ENCODE data around the gene DAAM2. TPM values are rescaled to one million over a fixed set of nuclear protein-coding genes. Genes with fewer than 3 reads are reported as not detected.

The DAAM2 gene
- total RNA-seq, 4 donors from 2014 or later, result 25.9 to 84.0 (median 48.5) TPM

DNA sequence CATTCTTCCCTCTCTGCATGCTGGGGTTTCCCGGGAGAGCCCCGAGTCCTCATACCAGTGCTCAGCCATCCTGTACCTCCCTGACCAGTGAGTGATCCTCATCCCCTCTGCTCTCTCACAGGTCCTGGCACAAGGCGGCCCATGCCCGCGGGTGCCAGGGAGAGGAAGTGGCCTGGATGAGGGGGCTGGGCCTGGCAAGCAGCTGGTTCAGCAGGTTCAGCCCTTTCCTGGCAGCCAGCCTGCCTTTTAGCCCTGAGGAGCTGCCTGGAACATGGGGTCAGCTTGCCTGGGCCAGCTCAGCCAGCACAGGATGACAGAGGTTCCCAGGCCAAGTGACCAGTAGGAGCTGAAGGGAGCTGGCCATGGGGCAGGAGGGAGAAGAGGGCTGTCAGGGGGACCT is 131.2 kb downstream of the DAAM2 start:
- peak overlapping the region in 3 of 4 donors; percentile 63 to 99 (median 77) for H3K27ac ChIP-seq
- in situ Hi-C loops (cut with MboI; ENCODE audit: low sequenced_read_pairs in 4 of 4) (no loop called here), intact Hi-C loops (cut with DNase I; ENCODE audit: low total_unique reads) (no loop called here)
- no peaks in the 10 kb centered on the region for H3K9me3 ChIP-seq
- TF ChIP-seq, protein P1, sequence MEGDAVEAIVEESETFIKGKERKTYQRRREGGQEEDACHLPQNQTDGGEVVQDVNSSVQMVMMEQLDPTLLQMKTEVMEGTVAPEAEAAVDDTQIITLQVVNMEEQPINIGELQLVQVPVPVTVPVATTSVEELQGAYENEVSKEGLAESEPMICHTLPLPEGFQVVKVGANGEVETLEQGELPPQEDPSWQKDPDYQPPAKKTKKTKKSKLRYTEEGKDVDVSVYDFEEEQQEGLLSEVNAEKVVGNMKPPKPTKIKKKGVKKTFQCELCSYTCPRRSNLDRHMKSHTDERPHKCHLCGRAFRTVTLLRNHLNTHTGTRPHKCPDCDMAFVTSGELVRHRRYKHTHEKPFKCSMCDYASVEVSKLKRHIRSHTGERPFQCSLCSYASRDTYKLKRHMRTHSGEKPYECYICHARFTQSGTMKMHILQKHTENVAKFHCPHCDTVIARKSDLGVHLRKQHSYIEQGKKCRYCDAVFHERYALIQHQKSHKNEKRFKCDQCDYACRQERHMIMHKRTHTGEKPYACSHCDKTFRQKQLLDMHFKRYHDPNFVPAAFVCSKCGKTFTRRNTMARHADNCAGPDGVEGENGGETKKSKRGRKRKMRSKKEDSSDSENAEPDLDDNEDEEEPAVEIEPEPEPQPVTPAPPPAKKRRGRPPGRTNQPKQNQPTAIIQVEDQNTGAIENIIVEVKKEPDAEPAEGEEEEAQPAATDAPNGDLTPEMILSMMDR (IDR thresholded peaks at IDR 0.05 in 4 of 5, conservative IDR thresholded peaks at IDR 0.05 in 1 of 5), result no peak
- no peak for TF ChIP-seq POLR2A (IDR thresholded peaks at IDR 0.05)
- H3K36me3 ChIP-seq, result peaks cover 0 to 29% of the 10 kb centered on the region in 2 donors
- ATAC-seq, result peak; percentile 50 to 55
- H3K27me3 ChIP-seq, result no peaks in the 10 kb centered on the region
- H3K4me1 ChIP-seq, result peaks cover 44 to 57% of the 10 kb centered on the region in 2 donors
- peak; percentile 87 for DNase-seq
- no peak overlapping the region for H3K4me3 ChIP-seq

DNA sequence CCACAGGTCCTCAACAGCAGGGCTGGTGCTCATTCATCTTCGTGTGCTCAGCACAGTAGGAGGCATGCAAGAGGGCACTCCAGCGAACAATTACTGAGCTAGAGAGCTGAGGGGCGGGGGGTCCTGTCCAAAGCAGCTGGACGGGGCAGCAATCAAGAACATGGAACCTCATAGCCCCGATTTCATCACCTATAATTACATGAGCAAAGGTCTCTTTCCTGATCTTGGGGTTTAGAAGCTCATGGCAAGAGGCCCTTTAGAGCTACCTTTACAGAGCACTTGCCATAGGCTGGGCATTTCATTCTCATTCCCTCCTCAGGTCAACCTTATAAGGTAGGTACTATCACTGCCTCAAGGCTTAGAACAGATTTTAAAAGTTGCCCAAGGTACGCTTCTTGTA is 131.7 kb downstream of the DAAM2 start:
- no peak overlapping the region for H3K4me3 ChIP-seq
- in situ Hi-C loops (cut with MboI; ENCODE audit: low sequenced_read_pairs in 4 of 4) (no loop called here), intact Hi-C loops (cut with DNase I; ENCODE audit: low total_unique reads) (no loop called here)
- peak overlapping the region in 3 of 4 donors; percentile 63 to 99 (median 77) for H3K27ac ChIP-seq
- TF ChIP-seq, protein P1 (IDR thresholded peaks at IDR 0.05 in 4 of 5, conservative IDR thresholded peaks at IDR 0.05 in 1 of 5), result no peak
- no peak for TF ChIP-seq POLR2A (IDR thresholded peaks at IDR 0.05)
- ATAC-seq (no peak), DNase-seq (no peak)
- H3K4me1 ChIP-seq, result peaks cover 49 to 60% of the 10 kb centered on the region in 2 donors
- H3K27me3 ChIP-seq, result no peaks in the 10 kb centered on the region
- peaks cover 0 to 29% of the 10 kb centered on the region in 2 donors for H3K36me3 ChIP-seq
- no peaks in the 10 kb centered on the region for H3K9me3 ChIP-seq

DNA sequence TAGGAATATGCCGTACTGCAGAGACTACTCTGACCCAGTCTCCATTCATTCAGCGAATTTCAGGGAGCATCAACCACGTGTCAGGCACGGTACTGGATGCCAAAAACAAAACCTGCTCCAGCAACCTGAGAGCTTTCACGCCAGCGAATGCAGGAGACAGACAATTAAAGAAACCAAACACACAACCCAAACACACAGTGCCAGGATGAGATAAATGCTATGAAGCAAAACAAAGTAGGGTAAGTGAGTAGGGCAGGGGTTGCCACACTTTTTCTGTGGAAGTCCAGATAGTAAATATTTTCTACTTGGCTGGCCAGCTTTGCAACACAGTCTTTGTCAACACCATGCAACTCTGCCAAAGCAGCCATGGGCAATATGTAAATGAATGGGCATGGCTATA is 132.1 kb downstream of the DAAM2 start:
- H3K27ac ChIP-seq, result peak overlapping the region in 3 of 4 donors; percentile 63 to 99 (median 77)
- H3K9me3 ChIP-seq, result no peaks in the 10 kb centered on the region
- in situ Hi-C loops (cut with MboI; ENCODE audit: low sequenced_read_pairs in 4 of 4), result no loop called here
- ATAC-seq (peak in 1 of 2 donors; percentile 69), DNase-seq (peak in 1 of 2 donors; percentile 65)
- no peaks in the 10 kb centered on the region for H3K27me3 ChIP-seq
- H3K4me3 ChIP-seq, result no peak overlapping the region
- TF ChIP-seq, protein P1 (IDR thresholded peaks at IDR 0.05 in 4 of 5, conservative IDR thresholded peaks at IDR 0.05 in 1 of 5), result no peak
- no peak for TF ChIP-seq POLR2A (IDR thresholded peaks at IDR 0.05)
- intact Hi-C loops (cut with DNase I; ENCODE audit: low total_unique reads), result no loop called here
- H3K36me3 ChIP-seq, result peaks cover 0 to 29% of the 10 kb centered on the region in 2 donors
- peaks cover 53 to 64% of the 10 kb centered on the region in 2 donors for H3K4me1 ChIP-seq

DNA sequence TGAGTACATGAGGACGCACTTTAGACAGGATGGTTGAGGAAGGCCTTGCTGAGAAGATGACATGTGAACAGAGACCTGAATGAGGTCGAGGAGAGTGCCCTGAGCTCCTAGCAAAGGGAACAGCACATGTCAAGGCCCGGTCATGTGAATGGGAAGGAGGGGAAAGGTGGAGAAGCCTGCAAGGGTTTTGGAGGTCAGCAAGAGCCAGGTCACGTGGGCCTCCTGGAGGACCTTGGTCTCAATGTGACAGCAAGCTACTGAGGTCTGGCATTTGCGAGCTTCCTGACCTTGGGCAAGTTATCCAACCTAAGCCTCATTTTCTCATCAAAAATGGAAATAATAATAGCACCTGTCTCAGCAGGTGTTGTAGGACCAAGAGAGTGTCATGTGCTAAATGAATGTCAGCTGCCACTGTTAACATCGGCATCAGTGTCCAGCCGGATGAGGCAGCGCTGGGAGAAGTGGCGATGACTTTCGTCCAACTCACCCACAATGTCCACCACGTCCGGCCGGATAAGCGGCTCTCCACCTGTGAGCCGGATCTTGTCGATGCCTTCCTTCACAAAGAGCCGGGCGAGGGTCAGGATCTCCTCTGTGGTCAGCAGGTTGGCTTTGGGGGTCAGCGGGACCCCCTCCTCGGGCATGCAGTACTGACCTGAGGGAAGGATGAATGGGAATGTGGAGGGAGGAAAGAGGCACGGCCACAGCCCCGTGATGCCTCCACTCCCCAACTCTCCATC is 133.2 kb downstream of the DAAM2 start:
- Histone ChIP-seq H3K27me3 (no peaks in the 10 kb centered on the region), H3K27ac (peak overlapping the region in 3 of 4 donors; percentile 63 to 99 (median 95)), H3K36me3 (peaks cover 0 to 29% of the 10 kb centered on the region in 2 donors), H3K4me1 (peaks cover 64 to 75% of the 10 kb centered on the region in 2 donors), H3K9me3 (no peaks in the 10 kb centered on the region), H3K4me3 (no peak overlapping the region)
- DNase-seq, result no peak
- no peak for ATAC-seq
- in situ Hi-C loops (cut with MboI; ENCODE audit: low sequenced_read_pairs in 4 of 4) (no loop called here), intact Hi-C loops (cut with DNase I; ENCODE audit: low total_unique reads) (no loop called here)
- no peak for TF ChIP-seq POLR2A (IDR thresholded peaks at IDR 0.05)
- TF ChIP-seq, protein P1 (IDR thresholded peaks at IDR 0.05 in 4 of 5, conservative IDR thresholded peaks at IDR 0.05 in 1 of 5), result no peak

All from gastrocnemius medialis (tissue), 4 donors.